Right cardiac atrium (tissue), 5 donors: ENCODE measurements around the gene PIN1. TPM values are rescaled to one million over a fixed set of nuclear protein-coding genes. Genes with fewer than 3 reads are reported as not detected.
"Not testable (repeated sequence)": the region's sequence is repeated elsewhere in the genome, so short reads cannot be mapped to it uniquely, and the experiment has no call there.

Source experiments
- ATAC-seq, 2 donors: fragments of 200-7000 bp; cut with Tn5 transposase; one replicate each; pipeline versions ENCODE4 v1.8.0 to v1.9.1; 2020; ENCODE audit warnings: moderate library complexity in 2 of 2, mild to moderate bottlenecking in 1 of 2
- DNase-seq, 3 donors: peaks; one replicate each; pipeline ENCODE4 v3.0.0-alpha.2; 2020
- H3K27ac ChIP-seq: one replicate; pipeline ENCODE4 v1.5.1; 2013; ENCODE audit warnings: mild to moderate bottlenecking, low read length, control low read depth, moderate library complexity
- H3K27me3 ChIP-seq: one replicate; pipeline ENCODE4 v1.6.1; 2013; ENCODE audit not compliant: control insufficient read depth, insufficient read depth
- H3K4me1 ChIP-seq: one replicate; pipeline ENCODE4 v1.6.1; 2013; ENCODE audit warnings: low read length; ENCODE audit not compliant: control insufficient read depth, insufficient read depth
- H3K4me3 ChIP-seq: one replicate; pipeline ENCODE4 v1.5.1; 2013; ENCODE audit warnings: low read length, control low read depth
- H3K9me3 ChIP-seq: one replicate; pipeline ENCODE4 v1.6.1; 2013; ENCODE audit warnings: low read length; ENCODE audit not compliant: control insufficient read depth
- WGBS: extraction: QIAGEN DNeasy Blood & Tissue Kit; methylation state at CpG from one replicate; pipeline ENCODE4 v1.1.7; 2013; 5-methylcytosine and 5-hydroxymethylcytosine counted together
- intact Hi-C, 4 donors: fragments of 100-400 bp; cut with DNase I; formaldehyde crosslinking; loops; one replicate each; pipeline versions ENCODE4 v1.11.0 to v1.14.0; 2022 to 2023
- long read RNA-seq, 4 donors: library from polyadenylated mRNA; unstranded; transcript quantifications; one replicate each; pipeline ENCODE4 v2.0.0, GENCODE V29; 2020 to 2021
- polyA plus RNA-seq: library from polyadenylated mRNA; stranded (reverse); fragments of 200-250 nt; gene quantifications from one replicate; pipeline ENCODE4 v1.2.3, GENCODE V29; 2013
- total RNA-seq, 4 donors: library from RNA; stranded (reverse); fragmentation: NEBNext Ultra II Directional; extraction: Animal tissue kit (Norgen Biotek cat#: 25700); gene quantifications; one replicate each; pipeline ENCODE4 v1.2.1, GENCODE V29; 2021
- donor health status: healthy with polysubstance abuse.
- donor health status: DM: no; HTN: yes; CAD: no.
- donor health status: DM: no; HTN: no; CAD: no.
- donor health status: DM: no; HTN: yes; CAD: no; lungs with severe emphysema.
- donor health status: DM: yes; HTN: yes; CAD: no.

The PIN1 gene
- 10 to 100 TPM; 81.9 to 98.2 (median 90.2) TPM for total RNA-seq
- 113 TPM for polyA plus RNA-seq
- long read RNA-seq, donor 1, full-length matches to known transcripts, result 182 of 211 reads
- long read RNA-seq, donor 1, partial matches to known transcripts, result 22 of 211 reads
- long read RNA-seq, donor 1, other reads (novel, unspliced or antisense), result 7 of 211 reads
- long read RNA-seq, donor 2, full-length matches to known transcripts, result 97 of 127 reads
- long read RNA-seq, donor 2, partial matches to known transcripts, result 25 of 127 reads
- long read RNA-seq, donor 2, other reads (novel, unspliced or antisense), result 5 of 127 reads
- long read RNA-seq, donor 3, full-length matches to known transcripts, result 155 of 167 reads
- long read RNA-seq, donor 3, partial matches to known transcripts, result 7 of 167 reads
- long read RNA-seq, donor 3, other reads (novel, unspliced or antisense), result 5 of 167 reads
- long read RNA-seq, donor 4, full-length matches to known transcripts, result 57 of 73 reads
- long read RNA-seq, donor 4, partial matches to known transcripts, result 0 of 73 reads
- long read RNA-seq, donor 4, other reads (novel, unspliced or antisense), result 16 of 73 reads

DNA sequence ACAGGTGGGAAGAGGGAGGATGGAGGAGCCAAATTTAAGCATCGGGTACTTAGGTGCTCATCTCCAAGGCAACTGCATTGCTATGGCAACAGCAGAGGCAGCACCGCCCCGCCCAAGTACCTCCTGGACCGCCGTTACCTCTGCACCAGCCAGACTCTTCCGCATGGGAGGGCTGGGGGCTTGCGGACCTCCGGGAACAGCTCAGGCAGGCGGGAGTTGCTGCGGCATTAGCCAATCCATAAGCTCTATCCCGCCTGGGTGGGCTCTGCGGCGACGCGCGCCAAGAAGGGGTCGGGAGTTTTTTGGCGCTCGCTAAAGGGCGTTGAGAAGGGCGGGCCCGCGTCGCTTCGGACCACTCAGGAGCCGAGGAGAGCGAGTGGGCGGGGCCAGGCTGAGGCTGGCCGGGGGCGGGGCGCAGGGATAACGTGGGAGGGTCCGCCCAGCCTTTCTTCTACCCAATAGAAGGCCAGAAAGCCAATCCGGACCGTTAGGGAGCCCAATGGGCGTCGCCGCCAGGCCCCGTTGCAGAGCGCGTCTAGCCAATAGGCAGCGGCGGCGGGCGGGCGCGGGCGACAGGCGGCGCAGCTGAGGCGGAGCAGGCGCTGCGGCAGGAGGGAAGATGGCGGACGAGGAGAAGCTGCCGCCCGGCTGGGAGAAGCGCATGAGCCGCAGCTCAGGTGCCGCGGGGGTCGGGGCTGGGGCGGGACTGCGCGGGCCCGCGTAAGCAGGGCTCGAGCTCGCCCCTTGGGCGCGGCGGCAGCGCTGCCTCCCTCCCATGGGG lies at the start of gene PIN1:
TSS of gene PIN1 (plus strand) at position 593 of the 781 bp plus-strand sequence. CDS start at position 620, 27 bp downstream.
- Histone ChIP-seq H3K4me3 (peak within 1 kb of the TSS; percentile 85), H3K27me3 (no peaks in the 10 kb centered on the region), H3K27ac (peak within 1 kb of the TSS; percentile 57), H3K9me3 (no peaks in the 10 kb centered on the region), H3K4me1 (no peaks in the 10 kb centered on the region)
- DNase-seq, result peak; percentile 99 to 100 (median 100)
- intact Hi-C loops, result no loop called here
- WGBS, result under 1% methylated on average over 73 of the region's 73 CpGs
- ATAC-seq, result peak; percentile 99

DNA sequence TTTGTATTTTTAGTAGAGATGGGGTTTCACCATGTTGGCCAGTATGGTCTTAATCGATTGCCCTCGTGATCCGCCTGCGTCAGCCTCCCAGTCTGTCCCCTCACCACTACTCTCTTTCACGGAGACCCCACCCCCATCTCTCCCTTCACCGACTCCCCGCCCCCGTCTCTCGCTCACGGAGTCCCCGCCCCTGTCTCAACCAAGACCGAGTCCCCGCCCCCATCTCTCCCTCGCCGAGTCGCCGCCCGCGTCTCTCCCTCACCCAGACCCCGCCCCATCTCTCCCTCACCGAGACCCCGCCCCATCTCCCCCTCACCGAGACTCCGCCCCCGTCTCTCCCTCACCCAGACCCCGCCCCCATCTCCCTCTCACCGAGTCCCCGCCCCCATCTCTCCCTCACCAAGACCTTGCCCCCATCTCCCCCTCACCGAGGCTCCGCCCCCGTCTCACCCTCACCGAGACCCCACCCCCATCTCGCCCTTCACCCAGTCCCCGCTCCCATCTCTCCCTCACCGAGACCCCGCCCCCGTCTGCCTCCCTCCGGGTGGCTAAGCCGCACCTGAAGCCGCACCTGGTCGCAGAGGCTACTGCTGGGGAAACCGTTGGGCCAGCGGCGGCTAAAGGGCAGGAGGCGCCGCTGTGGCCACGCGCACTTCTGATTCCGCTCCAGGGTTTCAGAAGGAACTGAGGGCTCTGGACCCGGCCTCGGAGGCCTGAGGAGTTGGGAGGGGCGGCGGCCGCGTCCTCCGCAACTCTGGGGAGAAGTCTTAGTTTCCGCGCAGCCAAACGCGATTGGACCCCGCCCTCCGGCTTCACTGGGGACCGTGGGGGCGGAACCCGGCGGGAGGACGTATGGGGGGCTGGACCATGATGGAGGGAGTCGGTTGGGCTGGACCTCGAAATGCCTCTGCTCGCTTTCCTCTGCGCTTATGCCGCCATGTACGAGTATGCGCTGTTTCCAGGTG lies 49.5 kb upstream of the PIN1 start:
- no peaks in the 10 kb centered on the region for H3K27me3 ChIP-seq
- peak overlapping the region; percentile 65 for H3K4me3 ChIP-seq
- intact Hi-C loops, result loop anchor here in 1 of 4 donors (10.0 kb wide), 1 partner anchor 111 kb away; the partner anchor contains the start of gene ZNF562
- H3K4me1 ChIP-seq, result no peaks in the 10 kb centered on the region
- DNase-seq (peak; percentile 98 to 99 (median 98)), ATAC-seq (peak; percentile 95 to 97)
- WGBS, result 3% methylated on average over 74 of the region's 74 CpGs
- H3K27ac ChIP-seq, result peak overlapping the region; percentile 98
- H3K9me3 ChIP-seq, result no peaks in the 10 kb centered on the region

DNA sequence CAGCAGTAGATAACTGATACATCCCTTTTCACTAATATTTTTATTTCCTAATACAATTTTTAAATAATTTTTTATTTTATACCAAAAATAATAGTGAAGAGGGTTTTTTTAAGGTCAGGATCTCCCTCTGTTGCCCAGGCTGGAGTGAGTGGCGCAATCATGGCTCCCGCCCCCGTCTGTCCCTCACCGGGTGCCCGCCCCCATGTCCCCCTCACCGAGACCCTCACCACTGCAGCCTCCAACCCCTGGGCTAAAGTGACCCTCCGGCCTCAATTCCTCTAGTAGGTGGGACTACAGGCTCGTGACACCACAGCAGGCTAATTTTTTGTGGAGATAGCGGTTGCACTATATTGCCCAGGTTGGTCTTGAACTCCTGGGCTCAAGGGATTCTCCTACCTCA lies 48.8 kb upstream of the PIN1 start:
- Histone ChIP-seq H3K9me3 (no peaks in the 10 kb centered on the region), H3K27me3 (no peaks in the 10 kb centered on the region), H3K4me1 (peaks cover 2% of the 10 kb centered on the region), H3K4me3 (peak overlapping the region; percentile 65), H3K27ac (peak overlapping the region; percentile 98)
- 52% methylated on average over 9 of the region's 9 CpGs for WGBS
- intact Hi-C loops, result loop anchor here in 1 of 4 donors (10.0 kb wide), 1 partner anchor 112 kb away; the partner anchor contains the start of gene ZNF562
- DNase-seq (peak; percentile 42 to 78 (median 73)), ATAC-seq (no peak)

GRCh38 chr19:9786819-9787218 lies 48.3 kb upstream of the PIN1 start:
- DNase-seq, result no peak
- intact Hi-C loops, result loop anchor here in 1 of 4 donors (10.0 kb wide), 1 partner anchor 112 kb away; the partner anchor contains the start of gene ZNF562
- no peak overlapping the region for H3K4me3 ChIP-seq
- no peaks in the 10 kb centered on the region for H3K9me3 ChIP-seq
- H3K4me1 ChIP-seq, result peaks cover 2% of the 10 kb centered on the region
- ATAC-seq, result no peak
- no peaks in the 10 kb centered on the region for H3K27me3 ChIP-seq
- peak overlapping the region; percentile 38 for H3K27ac ChIP-seq
- WGBS, result 95% methylated on average over 8 of the region's 8 CpGs

DNA sequence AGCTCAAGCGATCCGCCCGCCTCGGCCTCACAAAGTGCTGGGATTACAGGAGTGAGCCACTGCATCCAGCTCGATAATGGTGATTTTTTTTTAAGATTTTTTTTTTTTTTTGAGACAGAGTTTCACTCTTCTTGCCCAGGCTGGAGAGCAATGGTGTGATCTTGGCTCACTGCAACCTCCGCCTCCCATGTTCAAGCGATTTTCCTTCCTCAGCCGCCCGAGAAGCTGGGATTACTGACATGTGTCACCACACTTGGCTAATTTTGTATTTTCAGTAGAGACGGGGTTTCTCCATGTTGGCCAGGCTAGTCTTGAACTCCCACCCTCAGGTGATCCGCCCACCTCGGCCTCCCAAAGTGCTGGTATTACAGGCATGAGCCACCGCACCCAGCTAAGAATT lies 46.5 kb upstream of the PIN1 start:
- DNase-seq, H3K4me1 ChIP-seq, H3K27me3 ChIP-seq, H3K27ac ChIP-seq, H3K4me3 ChIP-seq, ATAC-seq, H3K9me3 ChIP-seq: not testable (repeated sequence)
- intact Hi-C loops, result loop anchor here in 1 of 4 donors (10.0 kb wide), 1 partner anchor 114 kb away; the partner anchor contains the start of gene ZNF562
- WGBS, result 91% methylated on average over 13 of the region's 13 CpGs

DNA sequence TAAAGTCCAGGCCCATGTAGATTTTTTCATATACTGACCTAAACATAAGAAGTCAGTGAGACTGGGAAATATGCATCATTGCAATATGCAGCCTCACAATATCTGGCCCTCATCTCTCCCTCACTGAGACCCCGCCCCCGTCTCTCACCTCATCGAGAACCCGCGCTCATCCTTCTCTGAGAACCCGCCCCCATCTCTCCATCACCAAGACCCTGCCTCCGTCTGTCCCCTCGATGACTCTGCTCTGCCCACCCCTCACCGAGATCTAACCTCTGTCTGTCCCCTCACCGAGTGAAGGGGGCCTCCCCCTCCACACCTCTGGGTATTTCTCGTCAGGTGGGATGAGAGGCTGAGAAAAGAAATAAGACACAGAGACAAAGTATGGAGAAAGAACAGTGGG lies 46.1 kb upstream of the PIN1 start:
- intact Hi-C loops, result loop anchor here in 1 of 4 donors (10.0 kb wide), 1 partner anchor 114 kb away; the partner anchor contains the start of gene ZNF562

DNA sequence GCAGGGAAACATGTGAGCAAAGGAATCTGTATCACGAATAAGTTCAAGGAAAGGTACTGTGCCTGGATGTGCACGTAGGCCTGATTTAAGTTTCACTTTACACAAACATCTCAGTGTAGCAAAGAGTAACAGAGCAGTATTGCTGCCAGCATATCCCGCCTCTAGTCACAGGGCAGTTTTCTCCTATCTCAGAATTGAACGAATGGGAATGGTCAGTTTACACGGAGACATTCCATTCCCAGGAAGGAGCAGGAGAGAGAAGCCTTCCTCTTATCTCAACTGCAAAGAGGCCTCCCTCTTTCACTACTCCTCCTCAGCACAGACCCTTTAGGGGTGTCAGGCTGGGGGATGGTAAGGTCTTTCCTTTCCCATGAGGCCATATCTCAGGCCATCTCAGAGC lies 45.5 kb upstream of the PIN1 start:
- not testable (repeated sequence) for DNase-seq, H3K27ac ChIP-seq, H3K27me3 ChIP-seq, H3K9me3 ChIP-seq, H3K4me1 ChIP-seq, H3K4me3 ChIP-seq, ATAC-seq
- intact Hi-C loops, result loop anchor here in 1 of 4 donors (10.0 kb wide), 1 partner anchor 115 kb away; the partner anchor contains the start of gene ZNF562
- 27% methylated on average over 5 of the region's 5 CpGs for WGBS

More for the DNA sequence above, 46.1 kb upstream of the PIN1 start:
- no peak for ATAC-seq
- Histone ChIP-seq H3K9me3 (no peaks in the 10 kb centered on the region), H3K4me1 (peaks cover 2% of the 10 kb centered on the region), H3K27me3 (no peaks in the 10 kb centered on the region), H3K27ac (no peak overlapping the region), H3K4me3 (no peak overlapping the region)
- WGBS, result 57% methylated on average over 11 of the region's 11 CpGs
- no peak for DNase-seq

GRCh38 chr19:9791073-9791367 lies 44.1 kb upstream of the PIN1 start:
- H3K27me3 ChIP-seq, H3K4me3 ChIP-seq, H3K27ac ChIP-seq, H3K4me1 ChIP-seq, H3K9me3 ChIP-seq, ATAC-seq: not testable (repeated sequence)
- intact Hi-C loops, result loop anchor here in 3 of 4 donors (5.0 to 10.0 kb wide), 4 partner anchors 166 to 656 kb away; partner anchors contain the start of gene ZNF561 (in 2 of the 3)
- WGBS, result 63% methylated on average over 6 of the region's 6 CpGs
- DNase-seq, result peak in 1 of 3 donors; percentile 67

- Histone ChIP-seq H3K27me3 (no peaks in the 10 kb centered on the region), H3K27ac (peak overlapping the region; percentile 92), H3K9me3 (no peaks in the 10 kb centered on the region), H3K4me3 (peak overlapping the region; percentile 65), H3K4me1 (peaks cover 2% of the 10 kb centered on the region)
- 2% methylated on average over 50 of the region's 50 CpGs for WGBS
- peak; percentile 87 to 88 for ATAC-seq
- DNase-seq, result peak; percentile 96 to 99 (median 98)
- intact Hi-C loops, result loop anchor here in 3 of 4 donors (5.0 to 10.0 kb wide), 4 partner anchors 167 to 657 kb away; partner anchors contain the start of gene ZNF561 (in 2 of the 3)
Observed at GRCh38 chr19:9791552-9792205, 43.4 kb upstream of the PIN1 start.
